Measurements from ENCODE around the gene TRIM56. TPM values are rescaled to one million over a fixed set of nuclear protein-coding genes. Genes with fewer than 3 reads are reported as not detected.

TRIM56 gene
- total and polyA plus RNA-seq, 9 of the 15 experiments (the other 6 are each of a cell fraction or from before 2014, with no cell fraction given) = 2.0 to 29.7 (median 11.6) TPM

GRCh38 chr7:101099969-101100781 is 14.9 kb downstream of the TRIM56 start (continued):
- TF ChIP-seq CEBPZ (IDR thresholded peaks at IDR 0.05; ENCODE audit: borderline replicate concordance, low read depth, low read length) (no peak), ZNF263 (CRISPR knock-in tag; IDR thresholded peaks at IDR 0.05; ENCODE audit: borderline replicate concordance) (no peak; the same call in 1 of the 2 replicates), FOXP4 (CRISPR knock-in tag; IDR thresholded peaks at IDR 0.05; ENCODE audit: borderline replicate concordance) (no peak), CUX1 (CRISPR knock-in tag; IDR thresholded peaks at IDR 0.05) (no peak), TAL1 (IDR thresholded peaks at IDR 0.05) (peak; percentile 25; the same call in 1 of the 2 replicates), HMGN3 (IDR thresholded peaks at IDR 0.05; ENCODE audit: borderline replicate concordance, extremely low read depth, insufficient read length, low read depth, low read length) (peak; percentile 95), SAFB (IDR thresholded peaks at IDR 0.05; ENCODE audit: borderline replicate concordance, low read depth, low read length) (no peak), EP400 (IDR thresholded peaks at IDR 0.05) (peak; percentile 93), DDX20 (tag; IDR thresholded peaks at IDR 0.05; ENCODE audit: low read depth) (no peak), ZNF699 (CRISPR knock-in tag; IDR thresholded peaks at IDR 0.05; ENCODE audit: insufficient replicate concordance) (no peak), MIER1 (IDR thresholded peaks at IDR 0.05; ENCODE audit: low read depth) (peak; percentile 73), GMEB1 (CRISPR knock-in tag; IDR thresholded peaks at IDR 0.05) (no peak), ETV5 (CRISPR knock-in tag; IDR thresholded peaks at IDR 0.05; ENCODE audit: low read depth) (peak; percentile 55; the same call in 1 of the 2 replicates)

All from K562 (cell line).